ENCODE data around the gene MAP2.

MAP2 gene

DNA sequence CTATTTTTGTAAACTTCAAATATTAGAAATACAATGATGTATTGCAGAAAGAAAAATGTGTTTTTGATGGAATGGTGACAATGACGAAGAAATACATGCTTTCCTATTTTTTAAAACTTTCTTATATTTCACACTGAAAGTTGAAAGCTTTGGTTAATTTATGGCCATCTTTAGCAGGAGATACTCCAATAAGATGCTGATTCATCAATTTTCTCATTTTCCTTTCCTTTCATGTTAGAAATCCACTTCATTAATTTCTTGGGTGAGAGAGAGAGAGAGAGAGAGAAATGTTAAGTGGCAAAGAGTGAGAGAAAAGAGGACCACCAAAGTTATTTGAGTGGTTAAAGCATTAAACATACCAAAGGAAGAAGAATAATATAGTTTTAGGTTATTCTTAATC lies 28.6 kb upstream of the MAP2 start:
- no peak for TF ChIP-seq POLR2A (IDR thresholded peaks at IDR 0.05; ENCODE audit: low read depth, low read length)
- TF ChIP-seq TAF1 (IDR thresholded peaks at IDR 0.05; ENCODE audit: borderline replicate concordance, low read depth, low read length), result no peak
- FAIRE-seq (no peak), DNase-seq (ENCODE audit: insufficient read length) (no peak)

- FAIRE-seq, result no peak
- no peak for DNase-seq (ENCODE audit: insufficient read length)
- no peak for TF ChIP-seq POLR2A (IDR thresholded peaks at IDR 0.05; ENCODE audit: low read depth, low read length)
- no peak for TF ChIP-seq TAF1 (IDR thresholded peaks at IDR 0.05; ENCODE audit: borderline replicate concordance, low read depth, low read length)
- no peak for TF ChIP-seq POLR2AphosphoS5 (IDR thresholded peaks at IDR 0.05; ENCODE audit: low read depth, low read length)
Observed at GRCh38 chr2:209395652-209396051, 28.2 kb upstream of the MAP2 start.

- FAIRE-seq (no peak), DNase-seq (ENCODE audit: insufficient read length) (no peak)
- TF ChIP-seq TAF1 (IDR thresholded peaks at IDR 0.05; ENCODE audit: borderline replicate concordance, low read depth, low read length) (no peak), POLR2AphosphoS5 (IDR thresholded peaks at IDR 0.05; ENCODE audit: low read depth, low read length) (no peak), POLR2A (IDR thresholded peaks at IDR 0.05; ENCODE audit: low read depth, low read length) (no peak)
Observed at GRCh38 chr2:209398463-209398862, 25.4 kb upstream of the MAP2 start.

GRCh38 chr2:209401788-209402187 lies 22.1 kb upstream of the MAP2 start:
- TF ChIP-seq TAF1 (IDR thresholded peaks at IDR 0.05; ENCODE audit: borderline replicate concordance, low read depth, low read length), result no peak
- TF ChIP-seq POLR2AphosphoS5 (IDR thresholded peaks at IDR 0.05; ENCODE audit: low read depth, low read length), result no peak
- no peak for TF ChIP-seq POLR2A (IDR thresholded peaks at IDR 0.05; ENCODE audit: low read depth, low read length)
- DNase-seq (ENCODE audit: insufficient read length), result no peak
- FAIRE-seq, result no peak

DNA sequence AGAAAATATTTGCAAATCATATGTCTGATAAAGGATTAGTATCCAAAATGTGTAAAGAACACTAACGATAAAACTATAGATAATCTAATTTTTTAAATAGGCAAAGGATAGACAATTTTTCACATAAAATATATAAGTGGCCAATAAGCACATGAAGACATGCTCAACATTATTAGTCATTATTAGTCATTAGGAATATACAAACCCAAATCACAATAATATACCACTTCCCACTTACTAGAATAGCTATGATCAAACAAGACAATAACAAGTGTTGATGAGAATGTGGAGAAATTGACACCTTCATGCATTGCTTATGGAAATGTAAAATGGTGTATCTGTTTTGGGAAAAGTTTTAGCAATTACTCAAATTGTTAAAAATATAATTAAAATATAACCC lies 12.6 kb upstream of the MAP2 start:
- no peak for FAIRE-seq
- no peak for DNase-seq (ENCODE audit: insufficient read length)
- TF ChIP-seq POLR2AphosphoS5 (IDR thresholded peaks at IDR 0.05; ENCODE audit: low read depth, low read length) (no peak), TAF1 (IDR thresholded peaks at IDR 0.05; ENCODE audit: borderline replicate concordance, low read depth, low read length) (no peak), POLR2A (IDR thresholded peaks at IDR 0.05; ENCODE audit: low read depth, low read length) (no peak)

- no peak for TF ChIP-seq TAF1 (IDR thresholded peaks at IDR 0.05; ENCODE audit: borderline replicate concordance, low read depth, low read length)
- TF ChIP-seq POLR2A (IDR thresholded peaks at IDR 0.05; ENCODE audit: low read depth, low read length), result no peak
- no peak for TF ChIP-seq POLR2AphosphoS5 (IDR thresholded peaks at IDR 0.05; ENCODE audit: low read depth, low read length)
- FAIRE-seq, result no peak
- no peak for DNase-seq (ENCODE audit: insufficient read length)
Observed at GRCh38 chr2:209411718-209412117, 12.1 kb upstream of the MAP2 start.

DNA sequence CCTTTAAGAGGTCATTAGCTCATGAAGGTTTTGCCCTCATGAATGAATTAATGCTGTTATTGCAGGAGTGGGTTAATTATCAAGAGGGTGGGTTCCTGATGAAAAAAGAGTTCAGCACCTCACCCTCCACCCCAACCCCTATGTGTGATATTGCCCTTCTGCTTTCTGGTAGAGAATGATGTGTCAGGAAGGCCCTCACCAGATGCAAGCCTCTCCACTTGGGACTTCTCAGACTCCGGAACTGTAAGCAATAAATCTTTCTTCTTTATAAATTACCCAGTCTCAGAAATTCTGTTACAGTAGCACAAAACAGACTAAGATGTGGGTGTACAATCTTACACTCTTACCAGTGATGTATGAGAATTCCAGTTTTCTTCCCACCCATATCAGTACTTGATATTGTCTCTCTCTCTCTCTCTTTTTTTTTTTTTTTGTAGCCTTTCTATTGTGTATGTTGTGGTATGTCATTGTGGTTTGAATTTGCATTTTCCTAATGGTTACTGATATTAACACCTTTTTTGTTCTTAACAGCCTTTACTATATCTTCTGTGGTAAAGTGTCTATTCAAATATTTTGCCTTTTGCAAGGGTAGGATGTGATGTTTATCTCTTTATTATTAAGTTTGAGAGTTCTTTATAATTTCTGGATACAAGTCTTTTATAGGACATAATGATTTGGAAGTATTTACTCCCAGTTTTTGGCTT lies 10.4 kb upstream of the MAP2 start:
- TF ChIP-seq POLR2AphosphoS5 (IDR thresholded peaks at IDR 0.05; ENCODE audit: low read depth, low read length), result no peak
- TF ChIP-seq TAF1 (IDR thresholded peaks at IDR 0.05; ENCODE audit: borderline replicate concordance, low read depth, low read length), result no peak
- no peak for TF ChIP-seq POLR2A (IDR thresholded peaks at IDR 0.05; ENCODE audit: low read depth, low read length)
- DNase-seq (ENCODE audit: insufficient read length) (no peak), FAIRE-seq (no peak)

- FAIRE-seq (no peak), DNase-seq (ENCODE audit: insufficient read length) (no peak)
- TF ChIP-seq TAF1 (IDR thresholded peaks at IDR 0.05; ENCODE audit: borderline replicate concordance, low read depth, low read length) (no peak), POLR2A (IDR thresholded peaks at IDR 0.05; ENCODE audit: low read depth, low read length) (no peak), POLR2AphosphoS5 (IDR thresholded peaks at IDR 0.05; ENCODE audit: low read depth, low read length) (no peak)
Observed at GRCh38 chr2:209416913-209417312, 6.9 kb upstream of the MAP2 start.

DNA sequence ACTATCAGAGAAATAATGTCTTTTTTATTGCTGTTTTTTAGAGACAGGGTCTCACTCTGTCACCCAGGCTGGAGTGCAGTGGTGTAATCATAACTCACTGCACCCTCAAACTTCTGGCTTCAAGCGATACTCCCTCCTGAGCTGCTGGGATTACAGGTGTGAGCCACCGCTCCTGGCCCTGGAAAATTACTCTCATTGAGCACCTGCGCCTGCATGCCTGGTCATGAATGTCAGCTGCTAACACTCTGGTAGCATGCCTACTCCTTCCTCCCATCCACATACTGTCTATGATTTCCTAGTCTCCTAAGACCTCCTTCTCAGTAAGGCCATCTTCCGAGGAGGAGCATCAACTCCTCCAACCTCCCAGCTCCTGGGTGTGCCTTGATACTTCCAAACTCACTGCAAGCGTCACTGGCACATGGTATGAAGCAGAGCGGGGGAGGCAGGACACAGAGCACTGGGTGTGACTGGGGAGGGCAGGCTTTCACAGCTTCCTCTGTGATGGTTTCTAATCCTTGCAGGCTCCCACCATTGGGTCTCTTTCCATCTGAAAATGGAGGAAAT lies 1.6 kb upstream of the MAP2 start:
- no peak for DNase-seq (ENCODE audit: insufficient read length)
- FAIRE-seq, result no peak
- no peak for TF ChIP-seq TAF1 (IDR thresholded peaks at IDR 0.05; ENCODE audit: borderline replicate concordance, low read depth, low read length)
- TF ChIP-seq POLR2A (IDR thresholded peaks at IDR 0.05; ENCODE audit: low read depth, low read length), result no peak
- no peak for TF ChIP-seq POLR2AphosphoS5 (IDR thresholded peaks at IDR 0.05; ENCODE audit: low read depth, low read length)

GRCh38 chr2:209424199-209424701 lies 403 bp downstream of the MAP2 start:
- no peak for DNase-seq (ENCODE audit: insufficient read length)
- no peak for TF ChIP-seq TAF1 (IDR thresholded peaks at IDR 0.05; ENCODE audit: borderline replicate concordance, low read depth, low read length)
- FAIRE-seq, result no peak

- DNase-seq (ENCODE audit: insufficient read length) (no peak), FAIRE-seq (no peak)
- no peak for TF ChIP-seq POLR2AphosphoS5 (IDR thresholded peaks at IDR 0.05; ENCODE audit: low read depth, low read length)
- TF ChIP-seq TAF1 (IDR thresholded peaks at IDR 0.05; ENCODE audit: borderline replicate concordance, low read depth, low read length), result no peak
- no peak for TF ChIP-seq POLR2A (IDR thresholded peaks at IDR 0.05; ENCODE audit: low read depth, low read length)
Observed at GRCh38 chr2:209424781-209425470, 1.1 kb downstream of the MAP2 start.
